Activated effector memory CD4-positive, alpha-beta T cell treated with anti-CD3 and anti-CD28 coated beads, Interleukin-2, amount 50 U/mL, for 16 hours (primary cell): Measurements from ENCODE around the gene AGPAT2.

ENCODE experiments used
- DNase-seq: peaks from one replicate; pipeline ENCODE4 v3.0.0-alpha.2; 2020

The AGPAT2 gene

GRCh38 chr9:136686534-136686793, 793 bp downstream of the AGPAT2 start:
- DNase-seq, result no peak

- DNase-seq, result no peak
Measured at GRCh38 chr9:136685790-136686533, 1.3 kb downstream of the AGPAT2 start.

- no peak for DNase-seq
Measured at GRCh38 chr9:136685216-136685615, 2.0 kb downstream of the AGPAT2 start.

- no peak for DNase-seq
Measured at GRCh38 chr9:136684799-136685198, 2.5 kb downstream of the AGPAT2 start.

GRCh38 chr9:136684339-136684738, 2.9 kb downstream of the AGPAT2 start:
- DNase-seq, result no peak

- DNase-seq, result no peak
Measured at GRCh38 chr9:136683755-136684154, 3.5 kb downstream of the AGPAT2 start.

GRCh38 chr9:136683173-136683745, 4.0 kb downstream of the AGPAT2 start:
- no peak for DNase-seq

GRCh38 chr9:136682710-136683109, 4.5 kb downstream of the AGPAT2 start:
- DNase-seq, result no peak

GRCh38 chr9:136681945-136682699, 5.1 kb downstream of the AGPAT2 start:
- no peak for DNase-seq

- DNase-seq, result no peak
Measured at GRCh38 chr9:136681029-136681428, 6.2 kb downstream of the AGPAT2 start.

- DNase-seq, result no peak
Measured at GRCh38 chr9:136679431-136679941, 7.8 kb downstream of the AGPAT2 start.

- DNase-seq, result no peak
Measured at GRCh38 chr9:136678624-136679023, 8.6 kb downstream of the AGPAT2 start.

GRCh38 chr9:136678034-136678433, 9.2 kb downstream of the AGPAT2 start:
- no peak for DNase-seq

GRCh38 chr9:136676920-136677686, 10.2 kb downstream of the AGPAT2 start:
- no peak for DNase-seq

GRCh38 chr9:136676297-136676794, 10.9 kb downstream of the AGPAT2 start:
- DNase-seq, result no peak

GRCh38 chr9:136675477-136676296, 11.6 kb downstream of the AGPAT2 start:
- no peak for DNase-seq

GRCh38 chr9:136674786-136675349, 12.4 kb downstream of the AGPAT2 start:
- no peak for DNase-seq

- DNase-seq, result no peak
Measured at GRCh38 chr9:136673975-136674785, 13.1 kb downstream of the AGPAT2 start.

- no peak for DNase-seq
Measured at GRCh38 chr9:136673088-136673974, 13.9 kb downstream of the AGPAT2 start.
